ENCODE measurements around the gene MXI1.
"Not testable (repeated sequence)": the region's sequence is repeated elsewhere in the genome, so short reads cannot be mapped to it uniquely, and the experiment has no call there.

The MXI1 gene

DNA sequence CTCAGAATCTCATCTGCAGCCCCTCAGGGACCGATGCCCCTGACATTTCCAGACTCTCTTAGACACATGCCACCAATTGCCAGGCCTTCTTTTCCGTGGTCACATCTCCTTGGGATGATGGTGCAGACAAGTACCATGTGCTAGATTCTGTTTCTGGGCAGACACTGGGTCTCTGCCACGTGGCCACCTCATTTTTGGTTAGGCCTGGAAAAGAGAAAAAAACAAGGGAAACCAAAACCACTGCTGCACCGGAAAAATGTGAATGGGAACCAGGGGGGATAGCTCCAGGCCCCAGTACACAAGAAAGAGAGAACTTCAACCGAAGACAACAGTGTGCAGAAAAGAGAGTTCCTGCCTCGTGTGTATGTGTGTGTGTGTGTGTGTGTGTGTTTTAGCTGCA, 23.0 kb upstream of the MXI1 start:
- DNase-seq (ENCODE audit: extremely low spot score), result no peak
- TF ChIP-seq SUZ12 (IDR thresholded peaks at IDR 0.05) (no peak), CTBP1 (IDR thresholded peaks at IDR 0.05; ENCODE audit: borderline replicate concordance) (no peak), FOXM1 (IDR thresholded peaks at IDR 0.05; ENCODE audit: borderline replicate concordance) (no peak)
- ChIA-PET POLR2A (interaction anchor here (0.7 kb wide), 1 partner anchor 37 kb away, joined by 3 read pairs; no protein-coding TSS in a partner anchor), CTCF (no interaction called here)

DNA sequence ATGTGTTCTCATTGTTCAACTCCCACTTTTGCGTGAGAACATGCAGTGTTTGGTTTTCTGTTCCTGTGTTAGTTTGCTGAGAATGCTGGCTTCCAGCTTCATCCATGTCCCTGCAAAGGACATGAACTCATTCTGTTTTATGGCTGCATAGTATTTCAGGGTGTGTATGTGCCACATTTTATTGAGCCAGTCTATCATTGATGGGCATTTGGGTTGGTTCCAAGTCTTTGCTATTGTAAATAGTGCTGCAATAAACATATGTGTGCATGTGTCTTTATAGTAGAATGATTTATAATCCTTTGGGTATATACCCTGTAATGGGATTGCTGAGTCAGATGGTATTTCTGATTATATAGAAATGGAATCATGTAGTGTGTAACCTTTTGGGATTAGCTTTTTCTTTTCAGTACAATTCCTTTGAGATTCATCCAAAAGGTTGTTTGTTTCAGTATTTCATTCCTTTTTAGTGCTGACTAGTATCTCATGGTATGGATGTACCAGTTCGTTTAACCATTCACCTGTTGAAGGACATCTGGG, 21.7 kb upstream of the MXI1 start:
- DNase-seq (ENCODE audit: extremely low spot score); POLR2A ChIA-PET; CTCF ChIA-PET: not testable (repeated sequence)
- TF ChIP-seq, protein P1, sequence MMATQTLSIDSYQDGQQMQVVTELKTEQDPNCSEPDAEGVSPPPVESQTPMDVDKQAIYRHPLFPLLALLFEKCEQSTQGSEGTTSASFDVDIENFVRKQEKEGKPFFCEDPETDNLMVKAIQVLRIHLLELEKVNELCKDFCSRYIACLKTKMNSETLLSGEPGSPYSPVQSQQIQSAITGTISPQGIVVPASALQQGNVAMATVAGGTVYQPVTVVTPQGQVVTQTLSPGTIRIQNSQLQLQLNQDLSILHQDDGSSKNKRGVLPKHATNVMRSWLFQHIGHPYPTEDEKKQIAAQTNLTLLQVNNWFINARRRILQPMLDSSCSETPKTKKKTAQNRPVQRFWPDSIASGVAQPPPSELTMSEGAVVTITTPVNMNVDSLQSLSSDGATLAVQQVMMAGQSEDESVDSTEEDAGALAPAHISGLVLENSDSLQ (IDR thresholded peaks at IDR 0.05), result peak; percentile 34; the same call in 1 of the 2 replicates

DNA sequence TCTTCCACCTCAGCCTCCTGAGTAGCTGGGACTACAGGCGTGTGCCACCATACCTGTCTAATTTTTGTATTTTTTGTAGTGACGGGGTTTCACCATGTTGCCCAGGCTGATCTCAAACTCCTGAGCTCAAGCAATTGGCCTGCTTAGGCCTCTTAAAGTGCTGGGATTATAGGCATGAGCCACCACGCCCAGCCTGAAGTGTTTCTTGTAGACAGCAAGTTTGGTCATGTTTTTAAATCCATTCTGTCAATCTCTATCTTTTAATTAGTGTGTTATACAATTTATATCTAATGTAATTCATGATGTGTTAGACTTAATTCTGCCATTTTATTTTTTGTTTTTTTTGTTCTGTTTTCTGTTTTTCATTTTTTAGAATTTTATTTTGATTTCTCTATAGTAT, 17.2 kb upstream of the MXI1 start:
- no peak for TF ChIP-seq SP1 (IDR thresholded peaks at IDR 0.05)
- TF ChIP-seq NFRKB (IDR thresholded peaks at IDR 0.05), result no peak
- TF ChIP-seq TARDBP (IDR thresholded peaks at IDR 0.05), result no peak
- TF ChIP-seq ZNF384 (IDR thresholded peaks at IDR 0.05), result no peak
- TF ChIP-seq CTBP1 (IDR thresholded peaks at IDR 0.05; ENCODE audit: borderline replicate concordance), result no peak
- CTCF ChIA-PET, result no interaction called here
- no peak for DNase-seq (ENCODE audit: extremely low spot score)
- POLR2A ChIA-PET, result no interaction called here

DNA sequence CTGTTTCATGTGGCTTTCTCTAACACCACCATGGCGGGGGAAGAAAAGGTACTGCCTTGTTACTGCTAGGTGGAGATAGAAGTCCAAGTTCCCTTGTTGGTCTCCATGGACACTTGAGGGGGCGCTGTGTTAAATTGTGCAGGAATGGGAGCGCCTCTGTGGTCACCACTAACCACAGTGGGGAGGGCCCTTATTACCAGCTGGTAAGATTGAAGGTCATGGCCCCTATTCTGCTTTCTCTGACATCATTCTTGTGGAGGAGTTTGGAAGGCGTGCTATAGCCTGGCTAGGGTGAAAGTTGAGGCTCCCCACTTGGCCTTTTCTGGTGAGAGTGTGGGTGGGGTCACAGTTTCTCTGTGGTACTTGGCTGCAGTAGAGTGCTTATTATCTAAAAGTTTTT, 14.9 kb upstream of the MXI1 start:
- ChIA-PET CTCF (no interaction called here), POLR2A (no interaction called here)
- TF ChIP-seq CTBP1 (IDR thresholded peaks at IDR 0.05; ENCODE audit: borderline replicate concordance), result no peak
- DNase-seq (ENCODE audit: extremely low spot score), result no peak

DNA sequence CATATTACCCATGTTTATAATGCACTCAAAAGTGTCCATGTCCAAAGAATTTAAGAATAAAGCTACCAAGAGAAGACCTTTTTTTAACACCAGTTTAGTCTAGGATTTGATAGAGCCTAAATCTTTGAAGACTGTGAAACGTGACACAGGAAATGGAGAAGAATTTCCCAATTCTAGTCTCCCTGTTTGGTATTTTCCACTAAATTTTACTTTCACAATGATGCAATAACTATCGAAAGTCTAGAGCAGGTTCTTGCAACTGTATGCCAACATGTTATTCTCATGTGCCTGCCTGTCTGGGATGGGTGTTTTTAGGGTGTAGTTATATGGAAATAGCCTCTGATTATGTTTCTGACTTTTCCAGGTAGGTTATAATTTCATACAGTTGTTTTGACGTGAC, 6.9 kb upstream of the MXI1 start:
- DNase-seq (ENCODE audit: extremely low spot score), result no peak
- CTCF ChIA-PET, result no interaction called here
- no peak for TF ChIP-seq FOXA1 (IDR thresholded peaks at IDR 0.05)
- TF ChIP-seq ZNF384 (IDR thresholded peaks at IDR 0.05), result no peak
- TF ChIP-seq, protein P1 (IDR thresholded peaks at IDR 0.05), result no peak
- POLR2A ChIA-PET, result no interaction called here

DNA sequence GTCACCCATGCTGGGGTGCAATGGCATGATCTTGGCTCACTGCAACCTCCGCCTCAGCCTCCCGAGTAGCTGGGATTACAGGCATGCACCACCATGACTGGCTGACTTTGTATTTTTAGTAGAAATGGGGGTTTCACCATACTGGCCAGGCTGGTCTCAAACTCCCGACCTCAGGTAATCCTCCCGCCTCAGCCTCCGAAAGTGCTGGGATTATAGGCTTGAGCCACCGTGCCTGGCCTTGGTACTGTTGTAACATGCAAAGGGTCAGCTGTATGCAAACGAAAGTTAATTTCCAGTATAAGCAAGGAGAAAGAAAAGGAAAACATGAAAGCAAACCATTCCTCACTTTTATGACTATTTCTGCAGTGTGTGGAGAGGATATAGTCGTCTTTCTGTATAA, 6.4 kb upstream of the MXI1 start:
- CTCF ChIA-PET; POLR2A ChIA-PET; DNase-seq (ENCODE audit: extremely low spot score): not testable (repeated sequence)

DNA sequence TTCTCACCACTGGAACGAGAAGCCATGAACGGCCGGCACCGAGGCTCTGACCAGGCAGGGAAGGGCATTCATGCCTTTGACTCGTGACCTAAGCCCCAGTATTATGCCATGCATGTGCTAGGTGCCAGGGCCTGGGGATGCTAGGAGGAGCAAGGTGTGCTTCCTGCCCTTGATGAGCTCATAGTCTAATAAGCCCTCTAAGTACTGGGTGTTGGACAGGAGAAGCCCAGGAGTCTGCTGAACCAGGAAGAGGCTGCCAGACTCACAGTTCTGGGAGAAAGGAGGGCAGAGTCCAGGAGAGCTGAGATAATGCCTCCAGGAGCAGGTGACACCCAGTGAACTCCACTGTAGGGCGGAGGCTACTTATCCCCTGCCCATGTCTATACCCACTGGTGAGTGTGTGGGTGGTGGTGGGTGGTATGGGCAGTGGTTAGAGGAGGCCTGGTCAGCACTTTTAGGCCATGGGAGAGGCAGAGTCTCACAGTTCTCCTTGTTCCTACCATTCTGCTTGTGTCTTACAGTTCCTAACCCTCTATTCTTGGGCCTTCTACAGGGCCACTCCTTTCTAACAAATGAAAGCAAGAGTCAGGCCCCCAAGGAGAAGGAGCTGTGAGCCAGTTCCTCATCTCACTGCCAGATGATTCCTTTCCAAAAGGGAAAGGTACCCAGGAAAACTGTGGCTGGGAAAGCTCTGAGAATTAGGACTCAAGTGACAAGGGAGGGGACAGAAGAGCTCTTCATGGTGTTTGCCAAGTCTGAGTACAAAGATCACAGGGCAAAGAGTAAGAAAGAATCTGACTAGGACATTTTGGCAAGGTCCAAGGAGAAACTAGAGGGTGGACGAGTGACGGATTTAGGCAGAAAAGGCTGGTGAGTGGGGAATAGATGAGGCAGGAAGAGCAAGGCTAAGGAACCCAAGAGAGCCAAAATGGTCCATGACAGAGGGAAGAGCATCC, 3.6 kb upstream of the MXI1 start:
- POLR2A ChIA-PET, result no interaction called here
- DNase-seq (ENCODE audit: extremely low spot score), result no peak
- CTCF ChIA-PET, result interaction anchor here (0.6 to 1.1 kb wide), 3 partner anchors 65 to 81 kb away, joined by 3 to 5 read pairs (median 4); no protein-coding TSS in a partner anchor
- TF ChIP-seq SP1 (IDR thresholded peaks at IDR 0.05), result no peak
- TF ChIP-seq FOXA1 (IDR thresholded peaks at IDR 0.05), result no peak
- TF ChIP-seq, protein P1 (IDR thresholded peaks at IDR 0.05), result no peak
- TF ChIP-seq HDGF (IDR thresholded peaks at IDR 0.05; ENCODE audit: borderline replicate concordance), result no peak
- TF ChIP-seq SUZ12 (IDR thresholded peaks at IDR 0.05), result no peak
- TF ChIP-seq ELF4 (IDR thresholded peaks at IDR 0.05), result no peak
- no peak for TF ChIP-seq ZNF384 (IDR thresholded peaks at IDR 0.05)
- TF ChIP-seq FOXM1 (IDR thresholded peaks at IDR 0.05; ENCODE audit: borderline replicate concordance), result no peak
- no peak for TF ChIP-seq TARDBP (IDR thresholded peaks at IDR 0.05)
- TF ChIP-seq CTBP1 (IDR thresholded peaks at IDR 0.05; ENCODE audit: borderline replicate concordance), result no peak
- no peak for TF ChIP-seq LEF1 (IDR thresholded peaks at IDR 0.05; ENCODE audit: borderline replicate concordance)
- no peak for TF ChIP-seq L3MBTL2 (conservative IDR thresholded peaks at IDR 0.05)
- TF ChIP-seq BHLHE40 (IDR thresholded peaks at IDR 0.05; ENCODE audit: borderline replicate concordance), result no peak
- TF ChIP-seq FOXK2 (IDR thresholded peaks at IDR 0.05), result no peak
- no peak for TF ChIP-seq ARNT (IDR thresholded peaks at IDR 0.05)
